Glomerular endothelial cell (primary cell): Measurements from ENCODE around the gene SPATA19. TPM values are rescaled to one million over a fixed set of nuclear protein-coding genes. Genes with fewer than 3 reads are reported as not detected.

Source experiments
- DNase-seq: peaks from one replicate; pipeline ENCODE4 v3.0.0-alpha.2; 2011; ENCODE audit warnings: low read depth, low spot score; ENCODE audit errors: extremely low read depth
- total RNA-seq: library from RNA; depleted of rRNA; stranded (reverse); fragments of >200 nt; gene quantifications from 2 replicates; pipeline ENCODE4 v1.2.3, GENCODE V29; 2015

Gene SPATA19
- total RNA-seq, 1 donor from 2014 or later: not detected

GRCh38 chr11:133819114-133819513 lies 26.2 kb downstream of the SPATA19 start:
- no peak for DNase-seq

GRCh38 chr11:133818302-133818701 lies 27.0 kb downstream of the SPATA19 start:
- DNase-seq: no peak

GRCh38 chr11:133817449-133817848 lies 27.9 kb downstream of the SPATA19 start:
- DNase-seq: no peak

- no peak for DNase-seq
These were observed 29.0 kb downstream of the SPATA19 start for GRCh38 chr11:133816146-133816870.

GRCh38 chr11:133815636-133816035 lies 29.7 kb downstream of the SPATA19 start:
- no peak for DNase-seq

DNA sequence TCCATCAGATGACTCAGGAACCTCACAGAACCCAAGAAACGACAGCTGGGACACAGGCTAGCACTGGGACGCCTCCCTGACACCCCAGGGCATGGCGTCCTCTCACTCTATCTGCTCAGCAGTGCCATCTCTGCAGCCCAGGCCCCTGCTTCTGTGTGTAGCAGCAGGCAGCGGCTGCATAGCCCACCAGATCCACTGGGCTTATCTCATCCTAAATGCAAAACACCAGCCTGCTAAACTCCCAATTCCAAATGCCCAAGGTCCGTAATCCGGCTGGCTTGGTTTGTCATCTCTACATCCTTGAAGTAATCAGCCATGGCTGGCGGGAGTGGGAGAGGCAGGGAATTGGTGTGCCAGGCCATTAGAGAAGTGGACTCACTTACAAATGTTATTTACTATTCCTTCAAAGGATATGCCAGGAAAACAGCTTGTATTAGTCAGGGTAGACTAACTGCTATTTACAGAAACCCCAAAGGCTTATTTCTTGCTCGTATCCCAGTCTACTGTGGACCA lies 30.7 kb downstream of the SPATA19 start:
- DNase-seq: no peak

- no peak for DNase-seq
These were observed 33.2 kb downstream of the SPATA19 start for GRCh38 chr11:133811850-133812685.

- no peak for DNase-seq
These were observed 34.5 kb downstream of the SPATA19 start for GRCh38 chr11:133810766-133811165.

DNA sequence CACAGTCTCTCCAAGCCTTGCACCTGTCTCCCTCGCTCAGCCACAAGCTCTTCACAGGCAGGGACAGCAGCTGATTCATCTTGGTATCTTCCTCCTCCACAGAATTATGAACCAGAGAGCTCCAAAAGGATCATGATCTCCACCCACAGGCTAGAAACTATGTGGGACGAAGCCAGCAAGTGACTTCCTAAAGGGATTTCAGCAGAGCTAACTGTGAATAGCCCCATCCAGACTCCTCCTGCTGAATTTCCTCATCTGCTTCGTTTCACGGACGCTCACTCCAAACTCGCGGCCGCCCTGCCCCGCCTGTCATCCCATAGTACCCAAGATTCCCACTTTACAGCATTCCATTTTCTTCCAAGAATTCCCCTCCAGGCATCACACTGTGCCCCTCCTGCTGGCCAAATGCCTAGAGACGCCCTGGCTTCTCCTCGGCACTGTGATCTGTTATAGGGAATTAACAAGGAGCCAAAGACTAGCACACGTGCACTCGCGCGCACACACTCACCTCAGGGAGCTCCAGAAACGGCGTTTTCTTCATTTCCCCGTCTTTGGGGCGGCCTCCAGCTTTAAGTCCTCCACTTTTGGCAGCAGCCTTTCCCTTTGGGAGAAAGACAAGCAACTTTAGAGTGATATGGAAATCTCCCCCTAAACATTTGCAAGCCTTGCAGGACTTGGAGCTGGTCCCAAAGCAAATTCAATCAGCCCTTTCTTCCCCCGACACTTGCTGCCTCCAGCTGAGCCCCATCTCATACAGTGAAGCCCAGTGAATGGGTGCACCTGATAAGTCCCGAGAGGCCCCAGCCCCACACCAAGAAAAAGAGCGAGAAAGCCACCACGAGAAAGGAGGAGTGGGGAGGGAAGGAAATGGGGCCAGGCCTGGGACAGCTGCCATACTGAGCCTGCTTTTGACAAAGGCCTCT lies 35.5 kb downstream of the SPATA19 start:
- no peak for DNase-seq

DNA sequence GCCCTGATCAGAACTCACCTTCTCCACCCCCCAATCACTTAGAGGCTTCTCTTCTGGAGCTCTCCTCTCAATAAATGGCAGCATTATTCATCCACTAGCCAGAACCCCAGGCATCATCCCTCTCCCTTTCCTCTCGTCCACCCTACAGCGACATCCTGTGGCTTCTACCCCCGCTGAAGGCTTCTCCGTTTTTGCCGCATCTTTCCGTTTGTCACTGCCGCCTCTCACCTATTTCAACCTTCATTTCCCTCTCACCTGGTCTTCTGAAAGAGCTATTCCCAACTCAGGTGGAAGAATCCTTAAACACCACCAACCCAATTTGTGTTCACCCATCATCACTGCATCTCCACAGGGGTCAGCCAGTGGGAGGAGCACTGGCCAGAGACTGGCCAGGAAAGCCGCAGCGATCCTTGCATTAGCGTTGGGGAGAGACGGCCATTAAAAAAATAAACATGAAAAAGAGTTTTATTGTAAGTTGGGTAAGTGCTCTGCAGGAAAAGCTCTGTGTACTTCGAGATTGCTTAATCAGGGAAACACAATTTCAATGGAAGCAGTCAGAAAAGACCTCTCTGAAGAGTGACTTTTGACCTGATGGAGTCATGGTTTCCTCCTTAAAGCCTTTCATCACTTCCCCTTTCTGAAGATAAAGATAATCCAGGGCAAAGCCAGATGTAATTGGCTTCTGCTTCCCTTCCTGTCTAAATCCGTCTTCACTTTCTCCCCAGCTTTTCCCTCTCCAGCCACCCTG lies 36.7 kb downstream of the SPATA19 start:
- no peak for DNase-seq

GRCh38 chr11:133803026-133803425 lies 42.3 kb downstream of the SPATA19 start:
- no peak for DNase-seq

DNA sequence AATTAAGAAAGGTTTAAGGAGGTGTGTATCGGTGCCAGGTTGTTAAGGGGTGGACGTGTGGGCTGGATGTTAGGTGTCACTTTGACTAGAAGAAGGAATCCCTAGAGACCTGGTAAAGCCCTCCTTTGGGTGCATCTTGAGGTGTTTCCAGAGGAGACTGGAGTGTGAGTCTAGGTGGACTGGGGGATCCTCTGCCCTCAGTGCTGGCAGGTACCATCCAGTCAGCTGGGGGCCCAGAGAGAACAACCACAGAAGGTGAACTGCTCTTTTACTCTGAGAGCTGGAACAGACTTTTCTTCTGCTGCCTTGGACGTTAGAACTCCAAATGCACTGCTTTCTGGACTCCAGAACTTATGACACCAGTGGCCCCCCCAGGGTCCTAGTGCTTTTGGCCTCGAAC lies 44.0 kb downstream of the SPATA19 start:
- DNase-seq: no peak

DNA sequence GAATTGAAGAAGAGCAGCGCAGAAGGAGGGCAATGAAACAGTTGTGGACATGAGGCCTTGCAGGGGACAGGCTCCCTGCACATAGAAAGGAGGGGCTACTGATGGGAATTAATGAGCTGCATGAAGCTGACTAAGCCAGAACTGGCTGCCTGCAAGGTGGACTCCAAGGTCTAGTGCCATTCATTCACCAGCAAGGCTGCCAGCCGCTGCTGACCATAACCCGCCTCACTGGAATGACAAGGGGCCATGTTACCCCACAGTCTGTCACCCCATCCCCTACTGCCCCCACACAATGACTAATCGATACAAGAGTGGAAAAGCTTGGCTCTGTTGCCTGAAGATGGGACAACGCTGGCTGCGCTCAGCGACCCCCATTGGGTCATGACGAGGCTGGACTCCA lies 44.6 kb downstream of the SPATA19 start:
- no peak for DNase-seq

DNA sequence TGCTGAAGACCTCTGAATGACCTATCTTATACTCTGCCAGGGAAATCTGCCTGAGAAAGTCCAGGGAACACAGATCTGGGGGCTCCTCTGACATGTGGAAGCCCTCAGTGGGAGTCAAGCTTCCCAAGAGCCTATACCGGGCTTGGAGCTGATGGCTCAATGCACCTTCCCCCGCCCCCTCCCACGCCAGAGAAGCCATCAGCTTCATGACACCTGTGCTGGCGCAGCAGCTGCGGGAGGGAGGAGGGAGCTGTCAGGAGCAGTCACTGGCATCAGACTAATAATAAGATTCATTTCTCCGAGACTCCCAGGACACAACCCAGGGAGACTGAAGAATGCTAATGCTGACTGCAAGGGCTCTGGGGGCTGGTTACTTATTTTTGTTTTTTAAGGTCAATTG lies 47.8 kb downstream of the SPATA19 start:
- DNase-seq: no peak

- no peak for DNase-seq
These were observed 49.1 kb downstream of the SPATA19 start for GRCh38 chr11:133796043-133796795.

DNA sequence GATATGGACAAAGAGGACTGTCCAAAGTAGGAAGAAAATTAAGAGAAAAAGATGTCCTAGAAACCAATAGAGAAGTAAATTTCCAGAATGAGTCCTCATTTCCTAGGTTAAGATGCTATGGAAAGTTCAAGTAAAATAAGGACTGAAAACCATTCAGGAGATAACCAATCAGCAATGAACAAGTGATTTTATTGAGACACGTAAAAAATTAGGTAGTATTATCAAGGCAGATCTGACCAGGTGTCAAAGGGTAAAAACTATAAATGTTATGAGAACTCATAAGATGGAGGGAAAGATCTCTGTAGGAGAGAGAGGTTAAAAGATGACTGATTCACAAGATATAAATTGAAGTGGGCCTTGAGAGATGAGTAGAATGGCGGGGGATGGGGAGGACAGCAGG lies 50.2 kb downstream of the SPATA19 start:
- DNase-seq: no peak

- DNase-seq: no peak
These were observed 51.1 kb downstream of the SPATA19 start for GRCh38 chr11:133794205-133794604.

DNA sequence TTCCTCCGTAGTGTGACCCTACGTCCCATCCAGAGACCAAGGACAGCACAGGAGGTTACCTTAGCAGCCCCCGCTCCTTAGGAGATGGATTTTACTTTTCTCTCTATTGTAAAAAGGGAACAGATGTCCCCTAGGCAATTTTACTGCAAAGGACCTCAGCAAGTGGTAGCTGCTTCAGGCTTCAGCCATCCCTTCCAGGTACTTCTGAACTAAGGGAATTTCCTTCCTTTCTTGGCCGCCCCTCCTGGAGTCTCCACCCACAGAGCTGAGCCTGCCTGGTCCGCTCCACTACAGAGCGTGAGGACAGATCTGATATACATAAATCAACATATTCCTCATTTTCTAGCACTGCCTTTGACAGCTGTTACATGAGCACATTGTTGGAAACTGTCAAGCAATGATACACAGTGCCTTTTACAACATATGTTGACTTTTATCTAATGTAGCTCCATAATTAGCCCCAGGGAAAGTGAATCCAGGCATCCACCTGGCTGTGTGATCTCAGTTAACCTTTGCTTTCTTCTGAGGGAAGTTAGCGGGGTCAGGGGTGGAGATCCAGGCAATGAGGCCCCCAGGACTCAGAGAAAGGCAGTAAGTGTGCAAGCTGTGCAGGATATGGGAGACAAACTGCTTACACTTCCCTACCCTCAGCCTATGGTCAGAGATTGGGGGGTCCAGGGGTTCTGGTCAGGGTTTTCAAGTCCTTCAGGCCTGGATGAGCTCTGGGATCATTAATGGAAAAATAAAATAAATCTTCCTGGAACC lies 51.9 kb downstream of the SPATA19 start:
- no peak for DNase-seq

DNA sequence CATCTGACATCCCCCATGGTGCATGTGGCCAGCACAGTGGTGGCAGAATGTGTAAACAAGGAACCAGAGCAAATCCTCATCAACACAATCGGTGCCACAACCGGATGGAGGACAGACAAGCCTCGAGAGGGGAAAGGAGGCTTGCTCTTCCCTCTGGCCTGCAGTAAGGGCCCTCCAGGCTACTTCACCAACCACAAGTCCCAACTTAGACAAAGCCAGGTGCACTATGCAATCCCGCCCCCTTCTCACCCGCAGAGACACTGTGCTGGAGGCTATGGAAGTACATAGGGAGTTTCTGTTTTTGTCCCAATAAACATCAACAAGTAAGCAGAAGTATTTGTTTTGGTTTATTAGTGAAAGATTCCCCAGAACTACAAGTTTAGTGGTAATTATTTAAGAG lies 54.3 kb downstream of the SPATA19 start:
- DNase-seq: no peak
